HL-60 (cell line): ENCODE data around the gene MSI2.

Experiments
- DNase-seq, 2 experiments: peaks; one replicate each; pipeline ENCODE4 v3.0.0-alpha.2; 2010 to 2020; ENCODE audit warnings: low read depth in 1 of 2, low spot score in 1 of 2
- H3K27ac ChIP-seq: fragments of 250-450 bp; sonication (Bioruptor Pico); replicated peaks from 2 replicates; pipeline ENCODE4 v1.5.1; 2020; ENCODE audit warnings: mild to moderate bottlenecking, moderate library complexity
- H3K27me3 ChIP-seq: fragments of 250-450 bp; sonication (Bioruptor Pico); 2 replicates; pipeline ENCODE4 v1.5.1; 2021; ENCODE audit warnings: mild to moderate bottlenecking, moderate library complexity; ENCODE audit not compliant: insufficient read depth, poor library complexity, severe bottlenecking
- H3K4me3 ChIP-seq: replicated peaks from 2 replicates; pipeline ENCODE4 v1.5.1; 2011; ENCODE audit warnings: mild to moderate bottlenecking, control low read depth, low read length; ENCODE audit not compliant: insufficient read depth
- CTCF ChIP-seq: IDR thresholded peaks from one replicate; pipeline ENCODE4 v1.5.1; 2011; ENCODE audit warnings: low read length, control low read depth, inconsistent platforms; ENCODE audit not compliant: insufficient read depth
- GABPA ChIP-seq: IDR thresholded peaks from 2 replicates; pipeline ENCODE4 v1.6.1; 2012; ENCODE audit warnings: low read depth
- POLR2AphosphoS5 ChIP-seq: IDR thresholded peaks from 2 replicates; pipeline ENCODE4 v1.6.1; 2012; ENCODE audit warnings: low read depth
- REST ChIP-seq: IDR thresholded peaks from 2 replicates; pipeline ENCODE4 v1.6.1; 2012; ENCODE audit warnings: low read depth; ENCODE audit not compliant: insufficient replicate concordance
- SPI1 ChIP-seq: IDR thresholded peaks from 2 replicates; pipeline ENCODE4 v1.6.1; 2012; ENCODE audit warnings: low read depth, mild to moderate bottlenecking, borderline replicate concordance

MSI2 gene

DNA sequence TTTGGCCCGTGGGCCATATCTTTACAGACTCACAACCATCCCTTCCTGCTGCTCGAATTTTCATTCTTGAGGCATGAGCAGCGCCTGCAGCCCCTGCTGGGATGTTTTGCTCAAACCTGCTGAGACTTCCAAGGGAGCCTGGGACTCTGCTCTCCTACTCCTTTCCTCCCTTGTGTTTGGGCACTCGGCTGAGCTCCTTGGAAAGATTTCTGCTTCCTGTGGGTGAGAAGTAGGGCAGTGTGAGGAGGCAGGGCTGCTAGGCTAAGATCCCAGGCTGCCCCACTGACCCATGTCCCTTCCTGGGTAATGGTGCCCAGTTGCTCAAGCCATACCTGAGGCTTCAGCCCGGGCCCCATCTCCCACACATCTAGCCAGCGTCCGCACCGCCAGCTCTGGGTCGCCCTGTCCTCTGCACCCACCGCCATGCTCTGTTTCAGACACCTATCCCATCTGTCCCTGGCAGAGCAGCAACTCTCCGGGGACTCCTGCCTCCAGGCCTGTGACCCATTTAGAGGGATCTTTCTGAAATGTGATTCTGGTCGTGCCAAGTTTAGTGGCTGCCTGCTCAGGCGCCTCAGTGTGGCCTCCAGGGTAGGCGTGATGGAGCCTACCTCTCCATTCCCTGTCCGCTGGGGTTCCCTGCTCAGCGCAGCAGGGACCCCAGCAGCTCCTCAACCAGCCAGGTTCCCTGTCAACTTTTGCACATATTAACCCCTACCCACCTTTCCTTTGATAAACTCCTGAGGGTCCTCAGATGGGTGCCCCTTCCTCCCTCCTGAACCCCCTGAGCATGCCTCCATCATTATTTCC lies 298.7 kb downstream of the MSI2 start:
- H3K27ac ChIP-seq = no peak overlapping the region
- no peak for DNase-seq
- TF ChIP-seq GABPA (no peak), REST (no peak), POLR2AphosphoS5 (no peak), CTCF (no peak), SPI1 (no peak)
- no peaks in the 10 kb centered on the region for H3K27me3 ChIP-seq
- H3K4me3 ChIP-seq = no peak overlapping the region

DNA sequence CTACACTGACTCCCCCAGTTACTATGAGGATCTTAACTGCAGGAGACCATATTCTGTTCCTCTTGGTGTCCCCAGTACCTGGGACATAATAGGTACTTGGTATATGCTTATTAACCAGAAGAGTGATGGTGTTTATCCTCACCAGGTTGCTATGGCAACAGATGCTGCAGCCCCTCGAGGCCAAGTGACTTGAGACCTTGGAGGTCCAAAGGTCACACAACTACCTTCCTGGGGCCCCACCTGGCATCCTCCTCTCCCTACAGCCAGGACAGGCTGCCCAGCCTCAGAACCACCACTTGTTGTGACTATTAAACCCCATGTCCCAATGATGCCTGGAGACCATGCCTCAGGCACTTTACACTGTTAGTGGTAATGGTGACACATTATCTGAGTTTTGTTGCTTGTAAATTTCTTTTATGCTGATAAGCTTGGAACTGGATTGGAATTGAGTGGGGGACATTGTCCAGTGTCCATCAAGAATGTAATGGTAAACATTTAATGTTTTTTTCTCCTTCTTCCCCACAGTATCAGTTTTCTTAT lies 299.4 kb downstream of the MSI2 start:
- no peak for DNase-seq
- Histone ChIP-seq H3K27ac (no peak overlapping the region), H3K27me3 (no peaks in the 10 kb centered on the region), H3K4me3 (no peak overlapping the region)
- TF ChIP-seq CTCF = no peak
- TF ChIP-seq REST = no peak
- no peak for TF ChIP-seq POLR2AphosphoS5
- no peak for TF ChIP-seq SPI1
- TF ChIP-seq GABPA = no peak

GRCh38 chr17:57556320-57556719 lies 300.0 kb downstream of the MSI2 start:
- DNase-seq = no peak
- H3K27me3 ChIP-seq = no peaks in the 10 kb centered on the region
- no peak for TF ChIP-seq SPI1
- TF ChIP-seq REST = no peak
- no peak for TF ChIP-seq GABPA
- TF ChIP-seq POLR2AphosphoS5 = no peak
- no peak for TF ChIP-seq CTCF
- H3K4me3 ChIP-seq = no peak overlapping the region
- no peak overlapping the region for H3K27ac ChIP-seq
